RCC 7860 (cell line): ENCODE measurements around the gene NHSL1.

Experiments used
- DNase-seq: peaks from one replicate; pipeline ENCODE4 v3.0.0-alpha.2; 2015; ENCODE audit warnings: low spot score
- FAIRE-seq: peaks from 2 replicates; lab custom pipeline; 2012; peaks lifted over from hg19 to GRCh38; lab: Jason Lieb, UNC

NHSL1 gene

DNA sequence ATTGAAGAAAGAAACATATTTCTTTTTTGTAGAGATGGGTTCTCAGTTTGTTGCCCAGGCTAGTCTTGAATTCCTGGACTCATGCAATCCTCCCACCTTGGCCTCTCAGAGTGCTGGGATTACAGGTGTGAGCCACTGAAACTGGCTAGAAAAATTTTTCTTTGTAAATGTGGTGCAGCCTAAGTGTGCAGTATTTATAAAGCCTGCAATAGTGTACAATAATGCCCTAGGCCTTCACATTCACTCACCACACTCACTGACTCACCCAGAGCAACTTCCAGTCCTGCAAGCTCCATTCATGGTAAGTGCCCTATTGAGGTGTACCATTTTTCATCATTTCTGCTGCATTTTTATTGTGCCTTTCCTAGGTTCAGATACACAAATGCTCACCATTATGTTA, 31.4 kb downstream of the NHSL1 start:
- FAIRE-seq: no peak
- DNase-seq: no peak

DNA sequence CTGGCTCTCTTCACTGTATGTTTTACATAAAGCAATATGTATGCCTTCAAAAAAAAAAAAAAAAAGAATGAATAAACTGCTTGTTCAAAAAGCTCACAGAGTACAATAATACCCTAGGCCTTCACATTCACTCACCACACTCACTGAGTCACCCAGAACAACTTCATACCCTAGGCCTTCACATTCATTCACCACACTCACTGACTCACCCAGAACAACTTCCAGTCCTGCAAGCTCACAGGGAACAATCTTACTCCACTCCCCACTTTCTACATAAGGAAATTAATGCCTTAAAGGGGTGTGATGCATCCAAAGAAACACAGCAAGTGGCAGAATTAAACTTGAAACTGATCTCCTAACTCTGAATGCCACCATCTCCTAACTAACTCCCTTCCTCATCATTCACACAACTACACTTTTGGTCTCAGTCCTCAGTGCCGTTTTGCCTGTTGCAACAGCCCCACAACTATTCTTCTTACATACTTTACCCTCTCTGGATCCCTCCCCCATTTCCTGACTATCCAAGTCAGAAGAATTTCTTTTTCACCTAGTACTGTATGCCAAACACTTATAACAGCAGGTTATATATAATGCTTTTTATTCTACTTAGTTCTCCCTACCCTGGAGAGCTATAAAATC, 34.2 kb downstream of the NHSL1 start:
- DNase-seq (peak; percentile 84), FAIRE-seq (peak; percentile 90)

DNA sequence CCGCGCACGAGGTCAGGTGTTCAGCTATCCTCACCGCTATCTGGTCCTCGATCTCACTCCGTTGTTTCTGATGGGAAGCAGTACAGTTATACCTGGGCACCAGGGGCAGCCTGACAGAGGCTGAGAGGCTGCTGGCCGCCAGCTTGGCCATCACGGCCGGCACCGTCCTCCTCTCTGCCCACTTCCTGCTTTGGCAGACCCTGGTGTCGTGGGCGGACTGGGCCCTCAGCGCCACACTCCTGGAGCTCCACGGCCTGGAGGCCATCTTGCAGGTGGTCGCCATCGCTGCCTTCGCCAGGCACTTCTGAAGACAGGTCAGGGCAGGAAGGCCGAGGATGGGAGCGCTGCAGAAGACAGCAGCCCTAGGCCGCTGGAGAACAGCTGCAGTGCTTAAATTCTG, 35.2 kb downstream of the NHSL1 start:
- DNase-seq (no peak), FAIRE-seq (no peak)

DNA sequence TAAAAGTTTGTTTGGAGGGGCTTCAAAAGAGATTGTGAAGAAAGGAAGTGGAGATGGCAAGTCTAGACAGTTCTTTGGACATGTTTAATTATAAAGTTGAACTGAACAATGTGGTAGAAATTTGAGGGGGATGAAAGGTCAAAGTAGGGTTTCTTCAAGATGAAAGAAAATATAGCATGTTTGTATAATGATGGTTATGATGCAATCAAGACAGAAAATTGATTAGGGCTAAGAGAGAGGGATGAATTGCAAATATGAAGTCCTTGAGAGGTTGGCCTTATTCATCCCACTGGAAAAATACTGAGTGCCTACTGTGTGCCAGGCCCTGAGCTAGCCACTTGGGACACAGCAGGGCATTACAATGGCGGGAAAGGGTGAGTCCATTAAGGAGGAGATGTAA, 37.6 kb downstream of the NHSL1 start:
- FAIRE-seq (no peak), DNase-seq (no peak)

DNA sequence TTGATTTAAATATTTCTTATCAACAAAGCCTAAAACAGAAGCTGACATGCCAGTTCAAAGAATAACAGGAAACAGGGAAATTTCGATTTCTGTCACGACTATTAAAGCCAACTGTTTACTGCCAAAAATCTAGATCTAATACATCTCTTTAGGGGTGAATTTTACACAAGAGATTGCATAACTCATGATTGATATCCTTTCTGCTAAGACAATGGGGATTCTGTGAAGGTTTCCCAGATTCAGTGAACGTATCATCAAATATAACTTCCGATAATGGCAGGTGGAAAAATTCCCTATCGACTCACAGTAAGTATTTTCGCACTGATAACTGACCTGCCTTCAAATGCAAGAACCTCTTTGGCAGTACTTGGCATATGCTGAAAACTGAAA, 42.9 kb downstream of the NHSL1 start:
- no peak for FAIRE-seq
- no peak for DNase-seq

DNA sequence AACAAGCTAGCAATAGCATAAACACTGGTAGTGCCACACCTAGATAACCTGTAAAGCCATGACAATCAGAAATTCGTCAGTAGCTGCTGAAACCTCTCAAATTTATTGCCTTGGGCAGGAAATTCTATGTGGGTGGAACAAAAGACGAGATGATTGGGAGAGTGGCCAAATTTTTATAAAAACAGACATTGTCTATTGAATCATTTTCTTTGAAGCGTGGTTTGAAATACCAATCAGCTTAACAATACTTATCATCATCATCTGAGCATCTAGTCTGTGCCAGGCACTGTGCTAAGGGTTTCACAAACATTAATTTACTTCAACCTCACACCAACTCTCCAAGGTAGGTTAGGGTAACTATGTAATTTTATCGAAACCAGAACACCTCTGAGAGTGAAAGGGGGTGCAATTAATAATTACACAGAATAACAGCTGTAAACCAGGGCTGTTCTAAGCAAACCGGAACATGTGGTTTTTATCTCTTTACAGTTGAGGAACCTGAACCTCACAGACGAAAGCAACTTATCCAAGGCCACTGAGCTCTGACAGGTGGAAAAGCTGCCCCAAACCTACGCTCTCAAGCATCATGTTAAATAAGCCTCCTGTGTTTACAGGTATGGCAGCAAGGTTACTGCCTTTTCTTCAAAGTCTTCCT, 43.4 kb downstream of the NHSL1 start:
- FAIRE-seq (no peak), DNase-seq (peak; percentile 5)

DNA sequence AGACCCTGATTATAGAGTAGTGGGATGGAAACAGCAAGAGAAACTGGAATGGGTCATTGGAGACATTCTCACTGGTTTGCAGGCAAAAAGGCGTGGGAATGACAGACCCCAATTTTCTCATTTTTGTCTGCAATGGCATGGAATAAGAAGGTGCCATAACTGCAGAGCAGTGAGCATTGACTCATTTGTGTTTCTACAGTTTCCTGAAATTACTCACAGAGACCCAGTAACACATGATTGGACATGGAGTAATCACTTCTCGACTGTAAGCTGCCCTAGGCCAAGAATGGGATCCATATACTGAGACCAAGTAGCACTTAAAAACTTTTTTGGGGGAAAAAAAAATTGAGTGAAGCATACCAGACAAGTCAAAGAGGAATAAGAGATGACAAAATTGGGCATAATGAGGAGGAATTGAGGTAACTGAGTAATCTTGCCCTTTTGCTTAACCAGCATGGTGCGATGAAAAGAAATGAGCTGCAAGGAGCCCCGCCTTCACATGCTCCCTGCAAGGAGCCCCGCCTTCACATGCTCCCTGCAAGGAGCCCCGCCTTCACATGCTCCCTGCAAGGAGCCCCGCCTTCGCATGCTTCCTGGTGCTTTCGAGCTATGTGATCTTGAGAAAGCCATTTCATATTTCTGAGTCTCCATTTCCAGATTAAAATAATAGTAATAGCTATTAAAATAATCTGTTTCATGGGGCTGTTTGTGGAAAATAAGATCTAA, 44.1 kb downstream of the NHSL1 start:
- no peak for DNase-seq
- FAIRE-seq: no peak

DNA sequence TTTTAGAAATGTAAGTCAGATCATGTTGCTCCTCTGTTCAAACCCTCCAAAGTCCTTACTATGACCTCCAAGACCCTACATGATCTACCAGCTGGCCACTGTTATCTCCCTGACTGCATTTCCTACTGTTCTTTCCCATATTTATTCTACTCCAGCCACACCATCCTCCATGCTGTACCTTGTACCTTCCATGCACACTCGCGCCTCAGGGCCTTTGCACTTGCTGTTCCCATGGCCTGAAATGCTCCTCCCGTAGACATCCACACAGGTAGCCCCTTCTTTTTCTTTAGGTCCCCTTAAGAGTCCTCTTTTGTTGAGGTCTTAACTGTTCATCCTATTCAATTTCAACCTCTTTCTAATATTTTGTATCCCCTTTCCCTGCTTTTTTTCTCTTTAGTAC, 48.3 kb downstream of the NHSL1 start:
- DNase-seq (no peak), FAIRE-seq (no peak)

DNA sequence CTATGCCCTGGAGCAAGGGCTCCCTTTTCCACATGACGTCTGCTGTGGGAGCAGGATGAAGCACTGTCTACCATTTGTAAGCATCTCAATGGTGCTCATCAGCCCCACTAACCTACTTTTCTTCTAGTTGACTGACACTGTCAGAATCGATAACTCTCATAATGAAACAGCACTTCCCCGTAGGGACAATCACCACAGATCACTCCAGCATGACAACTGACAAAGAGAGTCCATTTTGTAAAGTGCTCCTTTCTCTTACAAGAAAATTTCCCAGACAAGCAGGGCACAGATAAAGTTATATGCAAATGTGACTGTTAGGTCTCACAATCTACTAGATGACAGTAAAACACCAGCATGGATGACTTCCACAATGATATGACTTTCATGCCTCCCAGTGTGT, 48.8 kb downstream of the NHSL1 start:
- FAIRE-seq (no peak), DNase-seq (no peak)

DNA sequence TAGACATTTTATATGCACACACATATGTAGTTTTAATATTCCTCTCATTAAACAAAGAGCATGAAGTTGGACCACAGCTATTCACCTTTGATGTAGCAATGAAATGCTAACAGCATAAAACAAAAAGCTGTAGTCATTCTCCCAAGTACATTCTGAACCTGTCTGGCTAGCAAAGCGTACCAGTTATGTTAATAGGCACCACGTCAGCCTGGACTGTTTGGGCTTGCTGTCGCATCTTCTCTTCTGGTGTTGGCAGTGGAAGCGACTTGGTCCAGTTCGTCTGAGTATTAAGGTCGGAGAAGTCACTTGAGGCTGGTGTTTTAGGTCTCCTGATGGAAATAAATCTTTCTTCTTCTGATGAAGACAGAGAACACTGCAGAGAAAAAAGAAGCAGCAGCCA, 52.5 kb downstream of the NHSL1 start:
- DNase-seq: no peak
- FAIRE-seq: no peak

DNA sequence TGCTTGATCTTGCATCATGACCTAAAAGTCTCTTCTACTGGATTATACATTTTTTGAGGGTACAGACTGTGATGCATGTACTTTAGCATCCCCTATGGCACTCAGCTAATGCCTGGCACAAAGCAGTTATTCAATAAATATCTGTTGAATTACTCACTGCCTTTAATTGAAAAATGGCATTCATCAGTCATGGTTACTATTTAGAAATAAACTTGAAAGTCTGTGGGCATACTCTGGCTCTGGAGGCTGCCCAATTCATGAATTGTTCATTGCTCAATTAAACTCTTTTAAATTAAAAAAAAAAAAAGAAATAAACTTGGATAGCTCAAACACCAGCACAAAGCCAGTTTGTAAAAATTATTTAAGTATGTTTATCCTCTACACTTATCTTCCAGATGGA, 55.3 kb downstream of the NHSL1 start:
- DNase-seq (no peak), FAIRE-seq (no peak)

DNA sequence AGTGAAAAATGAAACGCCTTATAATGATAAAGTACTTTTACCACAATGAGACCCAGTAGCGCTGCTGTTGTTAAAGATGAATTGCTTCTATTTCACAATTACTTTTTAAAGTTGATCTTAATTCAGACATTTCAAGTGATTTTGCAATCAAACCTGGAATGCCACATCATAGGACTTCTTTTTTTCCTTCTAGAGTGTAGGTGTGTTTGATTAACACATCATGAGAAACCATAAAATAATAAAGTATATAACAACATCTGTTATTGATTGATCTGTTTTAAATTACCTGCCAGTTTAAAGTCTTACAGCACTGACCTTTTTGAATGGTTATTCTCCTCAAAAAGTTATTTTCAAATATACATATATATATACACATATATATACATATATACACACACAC, 56.6 kb downstream of the NHSL1 start:
- DNase-seq: no peak
- FAIRE-seq: no peak

DNA sequence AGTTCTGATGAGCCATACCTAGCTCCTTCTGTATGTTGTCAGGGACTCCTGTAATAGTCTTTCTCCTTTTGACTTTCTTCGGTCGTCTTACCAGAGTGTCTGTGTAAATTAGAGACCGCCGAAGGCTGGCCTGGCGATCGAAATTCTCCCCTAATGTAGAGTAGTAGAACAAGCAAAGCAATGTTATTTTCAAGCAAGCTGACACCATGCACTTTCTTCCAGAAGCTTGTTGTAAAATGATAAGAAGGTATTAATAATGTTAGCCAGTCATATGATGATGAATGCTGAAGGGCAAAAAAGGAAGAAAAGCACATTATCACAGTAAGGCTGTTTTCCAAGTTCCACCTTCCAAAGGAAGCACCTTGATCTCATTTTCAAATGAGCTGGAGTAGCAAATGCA, 57.3 kb downstream of the NHSL1 start:
- DNase-seq (no peak), FAIRE-seq (no peak)

DNA sequence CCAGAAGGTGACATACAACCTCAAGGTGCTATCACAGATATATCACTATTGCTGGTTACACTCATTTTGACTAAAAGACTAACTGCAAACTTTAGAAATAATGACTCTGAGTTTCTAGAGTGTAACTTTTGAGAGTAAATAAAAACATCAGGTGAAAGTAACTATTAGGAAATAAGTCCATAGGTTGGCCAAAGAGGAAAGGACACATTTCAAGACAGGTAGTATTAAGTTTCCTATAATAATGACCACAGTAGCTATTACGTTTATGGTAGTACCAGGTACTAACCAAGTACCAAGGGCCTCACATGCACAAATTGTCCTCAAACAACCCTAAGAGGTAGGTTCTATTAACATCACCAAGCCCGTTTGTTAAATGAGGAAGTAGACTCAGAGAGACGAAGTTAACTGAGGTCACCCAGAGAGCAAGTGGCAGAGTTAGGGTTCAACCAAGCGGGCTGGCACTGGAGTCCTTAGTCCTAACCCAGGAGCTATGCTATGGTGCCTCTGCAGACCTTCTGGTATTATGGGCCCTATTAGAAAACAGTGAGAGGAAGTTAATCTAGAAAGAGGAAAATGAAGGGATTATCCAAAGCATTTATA, 58.4 kb downstream of the NHSL1 start:
- FAIRE-seq (no peak), DNase-seq (no peak)

DNA sequence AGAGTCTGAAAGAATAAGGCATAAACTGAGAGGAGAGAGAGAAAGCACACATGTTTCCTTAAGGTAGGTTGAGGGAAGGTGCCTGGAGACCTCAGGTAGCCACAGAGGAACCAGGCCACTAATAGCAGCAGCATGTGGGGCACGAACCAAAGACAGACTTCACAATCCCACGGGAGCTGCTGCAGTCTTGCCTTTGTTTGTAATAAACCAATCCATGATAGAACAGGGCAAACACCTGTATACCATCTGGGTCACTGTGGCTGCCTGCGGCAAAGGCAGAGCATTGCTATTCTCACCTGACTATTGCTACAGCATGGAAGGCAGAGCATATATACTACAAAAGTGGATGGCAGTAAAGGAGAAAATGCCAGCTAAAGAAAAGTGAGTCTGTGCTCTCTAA, 59.0 kb downstream of the NHSL1 start:
- no peak for FAIRE-seq
- DNase-seq: no peak

DNA sequence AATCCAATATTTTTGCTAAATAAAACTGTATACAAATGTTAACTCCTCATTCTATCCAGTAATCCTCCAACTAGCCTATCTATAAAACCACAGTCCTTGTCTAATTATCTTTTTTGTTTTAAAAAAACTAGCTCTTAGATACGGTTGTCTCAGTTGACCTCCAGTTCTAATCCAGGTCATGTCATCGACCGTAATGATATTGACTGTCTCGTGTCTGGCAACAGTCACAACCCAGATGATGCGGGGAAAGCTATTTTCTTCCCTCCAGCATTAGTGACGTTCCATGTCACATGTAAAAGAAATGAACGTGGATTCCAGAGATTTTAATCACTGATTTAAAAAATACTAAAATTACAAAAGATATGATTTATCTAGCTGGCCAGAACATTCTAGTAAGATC, 59.7 kb downstream of the NHSL1 start:
- FAIRE-seq: no peak

DNA sequence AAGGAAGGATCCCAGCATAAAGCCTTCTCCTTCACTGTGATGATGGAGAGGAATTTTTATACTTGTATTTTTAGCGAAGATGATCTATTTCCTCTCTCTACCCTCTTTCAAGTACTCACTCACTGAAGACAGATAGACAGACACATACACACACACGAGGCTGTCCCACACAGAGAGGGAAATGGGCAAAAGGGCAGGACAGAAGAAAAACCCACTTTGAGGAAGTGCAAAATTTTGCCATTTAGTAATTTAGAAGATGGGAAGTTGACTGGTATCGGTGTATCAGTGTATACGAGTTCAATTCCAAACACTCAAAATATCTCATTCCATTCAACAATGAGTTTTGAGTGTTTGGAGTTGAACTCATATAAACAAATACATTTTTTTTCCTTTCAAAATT, 64.4 kb downstream of the NHSL1 start:
- DNase-seq: no peak
- FAIRE-seq: no peak

More for the DNA sequence above, 59.7 kb downstream of the NHSL1 start:
- no peak for DNase-seq

DNA sequence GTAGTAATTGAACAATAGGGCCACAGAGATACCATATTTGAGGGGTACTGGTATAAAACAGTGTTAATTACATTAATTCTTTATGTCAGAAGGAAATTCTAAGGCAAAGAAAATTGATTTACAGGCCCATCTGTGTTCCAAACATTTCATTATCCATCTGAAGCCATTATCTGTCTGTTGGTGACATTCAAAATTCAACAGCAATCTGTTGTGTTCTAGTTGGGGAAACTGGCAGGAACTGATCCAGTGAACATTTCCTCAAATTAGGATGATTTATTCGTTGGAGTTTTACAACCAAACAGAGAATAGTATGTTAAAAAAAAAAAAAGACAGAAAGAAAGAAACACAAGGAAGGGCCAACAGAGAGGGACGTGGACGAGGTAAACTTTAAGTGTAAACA, 65.2 kb downstream of the NHSL1 start:
- FAIRE-seq (no peak), DNase-seq (no peak)

DNA sequence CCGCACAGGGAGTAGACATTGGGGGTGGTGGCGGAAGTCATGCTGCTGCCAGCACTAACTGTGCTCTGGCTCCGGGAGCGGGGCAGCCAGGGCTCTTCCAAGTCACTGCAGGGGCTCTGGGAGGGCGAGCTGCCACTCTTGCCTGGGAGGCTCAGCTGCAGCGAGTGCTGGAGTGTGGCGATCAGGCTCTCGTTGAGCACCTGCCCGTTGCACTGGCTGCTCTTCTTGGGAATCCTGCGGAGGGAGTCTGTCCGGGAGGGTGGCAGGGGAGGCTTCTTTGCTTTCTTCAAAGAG, 67.3 kb downstream of the NHSL1 start:
- FAIRE-seq: no peak
- no peak for DNase-seq

DNA sequence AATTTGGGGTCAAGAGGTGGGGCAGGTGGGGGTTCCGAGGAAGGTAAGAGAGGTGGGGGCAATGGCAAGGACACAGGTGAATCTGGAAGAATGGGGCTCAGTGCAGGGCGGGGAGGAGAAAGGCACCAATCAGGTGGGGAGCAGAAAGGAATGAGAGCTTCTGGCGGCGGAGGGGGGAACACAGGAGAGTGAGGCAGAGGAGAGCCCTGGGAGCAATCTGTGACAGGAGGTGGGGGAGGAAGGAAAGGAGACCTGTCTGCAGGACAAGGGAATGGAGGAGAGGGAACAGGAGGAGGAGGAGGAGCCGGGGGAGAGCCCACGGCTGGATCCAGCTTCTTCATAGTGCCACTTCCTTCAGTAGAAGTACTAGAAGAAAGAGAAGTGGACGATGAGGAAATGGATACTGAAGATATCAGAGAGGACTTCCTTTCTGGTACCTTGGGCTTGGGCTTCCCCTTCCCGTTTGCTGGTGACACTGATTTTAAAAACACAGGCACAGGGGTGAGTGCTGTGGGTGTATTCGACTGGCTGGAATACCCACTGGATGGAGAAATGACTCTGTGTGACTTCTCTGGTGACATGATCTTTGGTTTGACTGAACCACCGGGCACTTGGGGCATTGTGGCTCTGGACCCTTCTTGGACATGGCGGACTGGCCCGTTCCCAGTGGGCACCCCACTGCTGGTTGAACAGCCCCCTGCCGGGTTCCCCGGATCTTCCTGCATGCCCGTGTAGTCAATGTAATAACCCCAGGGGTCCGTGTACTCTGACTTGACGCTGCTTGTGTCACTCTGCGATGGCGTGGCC, 67.8 kb downstream of the NHSL1 start:
- FAIRE-seq: no peak
- DNase-seq: no peak

DNA sequence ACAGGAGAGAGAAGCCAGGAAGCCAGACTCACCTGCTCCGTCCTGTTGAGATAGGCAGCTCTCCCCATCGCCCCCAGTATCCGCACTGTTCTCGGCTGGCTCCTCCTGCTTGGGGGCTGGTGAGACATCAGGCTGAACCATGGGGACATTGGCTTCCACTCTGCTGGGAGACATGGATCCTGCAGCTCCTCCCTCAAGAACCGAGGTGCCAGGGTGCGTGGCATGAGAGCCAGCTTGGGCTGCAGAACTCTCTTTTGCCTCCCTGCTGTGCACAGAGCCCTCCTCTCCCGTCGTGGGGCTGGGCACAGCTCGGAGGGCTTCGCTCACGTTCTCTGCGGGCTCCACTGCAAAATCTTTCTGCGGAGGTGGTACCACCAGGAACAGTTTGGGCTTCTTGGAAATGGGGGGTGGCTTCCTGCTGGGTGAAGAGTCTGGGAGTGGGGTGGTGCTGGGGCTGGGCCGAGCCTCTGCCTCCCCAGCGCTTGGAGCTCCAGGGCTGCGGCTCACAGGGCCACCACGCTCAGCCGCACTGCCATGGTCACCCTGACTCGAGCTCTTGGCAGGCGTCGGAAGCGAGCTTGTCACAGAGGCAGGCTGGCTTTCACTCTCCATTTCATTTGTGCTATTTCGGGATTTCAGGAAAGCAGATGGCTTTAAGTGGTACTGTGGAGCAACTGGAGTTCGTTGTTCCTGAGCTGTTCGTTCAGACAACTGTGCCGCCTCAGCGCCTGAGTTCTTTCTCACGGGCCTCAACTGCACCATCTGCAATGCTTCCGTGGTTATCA, 68.7 kb downstream of the NHSL1 start:
- DNase-seq: no peak
- FAIRE-seq: no peak
